Stimulated activated CD4-positive, alpha-beta T cell treated with anti-CD3 and anti-CD28 coated beads, Interleukin-2, amount 100 ng/mL, for 48 hours (primary cell): ENCODE measurements around the gene SMC3.
"Not testable (repeated sequence)": the region's sequence is repeated elsewhere in the genome, so short reads cannot be mapped to it uniquely, and the experiment has no call there.

Experiments used
- DNase-seq, 2 donors: peaks; one replicate each; pipeline ENCODE4 v3.0.0-alpha.2; 2020

The SMC3 gene

DNA sequence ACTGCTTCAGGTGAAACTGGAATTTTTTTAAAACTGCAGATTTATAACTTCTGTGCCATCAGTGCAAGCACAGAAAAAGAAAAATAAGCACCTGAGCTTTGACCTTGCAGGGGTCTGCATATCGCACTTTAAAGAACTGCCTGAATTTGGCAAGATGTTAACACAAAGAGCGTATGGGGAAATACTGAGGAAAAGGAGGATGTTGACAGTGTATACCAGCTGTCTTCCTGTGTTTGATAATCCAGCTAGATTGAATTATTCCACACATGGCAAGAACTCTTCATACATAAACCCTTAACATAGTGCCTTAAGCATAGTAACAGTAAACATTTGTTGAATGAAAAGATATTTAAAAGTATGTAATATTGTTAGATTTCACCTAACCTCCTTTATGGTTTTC is 30.0 kb downstream of the SMC3 start:
- DNase-seq: no peak

DNA sequence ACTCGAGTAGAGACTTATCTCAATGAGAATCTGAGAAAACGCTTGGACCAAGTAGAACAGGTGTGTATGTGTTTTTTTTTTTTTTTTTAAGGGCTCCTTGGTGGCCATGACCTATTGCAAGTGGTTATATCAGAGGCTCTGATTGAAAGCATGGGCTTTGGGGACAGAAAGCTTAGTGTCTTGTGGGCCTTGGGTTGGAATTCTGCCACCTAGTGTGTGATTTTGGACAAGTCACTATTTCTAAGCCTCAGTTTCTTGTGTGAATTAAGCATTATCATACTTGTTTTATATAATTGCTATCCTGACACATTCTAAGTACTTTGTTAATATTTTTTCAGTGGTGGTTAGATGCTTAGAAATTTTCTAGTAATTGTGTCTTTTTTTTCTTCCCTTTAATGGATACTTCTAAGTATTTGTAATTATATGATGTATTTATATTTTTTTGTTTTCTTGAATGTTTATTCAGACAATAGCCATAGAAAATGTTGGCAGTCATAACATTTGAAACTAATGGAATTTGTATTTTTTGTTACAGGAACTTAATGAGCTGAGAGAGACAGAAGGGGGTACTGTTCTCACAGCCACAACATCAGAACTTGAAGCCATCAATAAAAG is 33.1 kb downstream of the SMC3 start:
- DNase-seq: no peak

DNA sequence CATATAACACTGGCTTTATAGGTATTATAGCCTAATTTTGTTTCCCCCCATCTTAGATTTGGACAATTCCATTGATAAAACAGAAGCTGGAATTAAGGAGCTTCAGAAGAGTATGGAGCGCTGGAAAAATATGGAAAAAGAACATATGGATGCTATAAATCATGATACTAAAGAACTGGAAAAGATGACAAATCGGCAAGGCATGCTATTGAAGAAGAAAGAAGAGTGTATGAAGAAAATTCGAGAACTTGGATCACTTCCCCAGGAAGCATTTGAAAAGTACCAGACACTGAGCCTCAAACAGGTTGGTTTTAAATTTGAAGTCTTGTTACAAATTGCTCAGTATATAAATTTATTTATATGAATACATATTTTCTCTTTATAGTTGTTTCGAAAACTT is 34.1 kb downstream of the SMC3 start:
- no peak for DNase-seq

DNA sequence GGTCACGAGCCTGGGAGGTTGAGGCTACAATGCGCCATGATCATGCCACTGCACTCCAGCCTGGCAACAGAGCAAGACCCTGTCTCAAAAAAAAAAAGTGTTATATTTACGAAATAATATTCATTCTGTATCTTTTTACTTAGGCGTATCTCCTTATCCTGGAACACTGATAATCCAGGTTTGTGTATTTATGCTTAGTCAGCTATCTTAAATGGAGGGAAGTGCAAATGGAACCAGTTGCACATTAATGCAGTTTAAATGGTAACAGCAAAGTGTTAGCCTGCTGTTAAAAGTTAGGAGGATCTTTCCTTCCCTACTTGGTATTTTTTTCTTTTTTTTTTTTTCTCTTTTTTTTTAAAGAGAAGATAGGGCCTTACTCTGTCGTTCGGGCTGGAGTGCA is 40.6 kb downstream of the SMC3 start:
- DNase-seq: no peak

DNA sequence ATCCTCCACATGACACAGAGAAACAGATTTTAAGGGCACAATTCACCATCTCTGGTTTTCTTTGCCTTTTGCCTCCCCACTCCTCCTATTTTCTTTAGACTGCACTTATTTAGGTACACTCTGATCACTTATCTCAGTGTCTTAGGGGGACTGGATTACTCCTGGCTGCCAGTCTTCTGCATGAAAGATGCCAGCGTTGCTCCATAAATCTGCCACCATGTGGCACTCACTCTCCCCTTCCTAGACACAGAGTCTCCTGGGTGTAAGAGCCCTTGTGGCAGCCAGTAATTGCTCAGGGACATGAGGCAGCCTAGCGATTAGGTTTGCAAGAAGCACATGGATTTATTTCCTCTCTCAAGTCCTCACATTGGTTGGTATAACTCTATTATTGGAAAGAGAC is 42.1 kb downstream of the SMC3 start:
- DNase-seq: no peak

DNA sequence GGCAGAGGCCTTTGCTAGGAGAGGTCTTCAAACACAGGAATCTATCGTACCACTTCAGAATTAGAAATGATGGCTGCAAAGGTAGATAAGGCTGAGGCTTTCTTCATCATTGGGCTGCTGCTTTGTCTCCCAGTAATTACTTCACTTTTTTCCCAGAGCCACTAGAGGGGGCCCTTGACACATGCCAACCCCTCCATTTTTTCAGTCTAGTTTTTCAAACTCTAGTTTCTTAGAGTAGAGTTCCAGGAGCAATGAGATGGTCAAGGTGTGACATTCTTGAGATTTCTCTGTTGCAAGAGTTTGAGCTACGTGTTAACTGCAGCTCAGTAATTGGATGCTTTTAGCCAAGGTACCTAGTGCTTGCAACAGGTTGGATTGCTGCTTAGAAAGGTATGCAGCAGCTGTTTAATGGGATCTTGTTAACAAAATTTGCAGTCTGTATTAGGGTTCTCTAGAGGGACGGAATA is 42.8 kb downstream of the SMC3 start:
- DNase-seq: peak; percentile 51 to 52

DNA sequence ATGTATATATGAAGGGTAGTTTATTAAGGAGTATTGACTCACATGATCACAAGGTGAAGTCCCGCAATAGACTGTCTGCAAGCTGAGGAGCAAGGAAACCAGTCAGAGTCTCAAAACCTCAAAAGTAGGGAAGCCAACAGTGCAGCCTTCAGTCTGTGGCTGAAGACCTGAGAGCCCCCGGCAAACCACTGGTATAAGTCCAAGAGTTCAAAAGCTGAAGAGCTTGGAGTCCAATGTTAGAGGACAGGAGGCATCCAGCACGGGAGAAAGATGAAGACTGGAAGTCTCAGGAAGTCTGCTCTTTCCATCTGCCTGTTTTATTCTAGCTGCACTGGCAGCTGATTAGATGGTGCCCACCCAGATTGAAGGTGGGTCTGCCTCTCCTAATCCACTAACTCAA is 43.3 kb downstream of the SMC3 start:
- not testable (repeated sequence) for DNase-seq

DNA sequence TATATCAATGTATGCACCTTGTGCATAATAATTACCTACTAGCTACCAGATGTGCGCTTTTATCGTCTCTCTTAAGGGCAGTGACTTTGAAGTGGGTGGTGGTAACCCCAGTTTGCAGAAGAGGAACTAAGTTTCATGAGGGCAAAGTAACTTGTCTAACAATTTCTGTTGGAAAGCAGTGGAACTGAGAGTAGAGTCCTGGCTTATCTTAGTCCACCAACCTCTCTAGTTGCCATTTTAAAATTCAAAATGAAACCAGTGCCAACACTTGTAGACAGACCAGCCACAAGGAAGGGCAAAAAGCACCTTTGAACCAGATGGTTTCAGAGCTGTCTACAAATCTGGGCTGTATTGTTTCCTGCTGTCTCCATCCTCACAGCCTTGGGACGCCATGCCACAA is 44.6 kb downstream of the SMC3 start:
- DNase-seq: no peak

DNA sequence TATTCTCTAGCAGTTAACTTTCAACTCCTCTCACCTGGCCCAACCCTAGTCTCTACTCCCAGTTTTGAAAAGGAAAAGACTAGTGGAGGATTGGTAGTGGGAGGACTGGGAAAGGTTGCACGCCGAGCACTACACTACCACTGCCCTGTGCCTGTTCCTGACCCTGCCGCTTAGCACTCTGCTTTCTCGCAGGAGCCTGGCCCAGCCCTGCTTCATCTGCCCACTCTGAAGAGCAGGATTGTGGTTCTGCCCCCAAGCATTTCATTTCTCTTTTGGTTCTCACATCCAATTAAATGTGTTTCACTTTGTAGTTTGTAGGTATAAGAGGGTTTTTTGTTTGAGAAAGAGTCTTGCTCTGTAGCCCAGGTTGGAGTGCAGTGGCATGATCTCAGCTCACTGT is 45.1 kb downstream of the SMC3 start:
- DNase-seq: no peak

DNA sequence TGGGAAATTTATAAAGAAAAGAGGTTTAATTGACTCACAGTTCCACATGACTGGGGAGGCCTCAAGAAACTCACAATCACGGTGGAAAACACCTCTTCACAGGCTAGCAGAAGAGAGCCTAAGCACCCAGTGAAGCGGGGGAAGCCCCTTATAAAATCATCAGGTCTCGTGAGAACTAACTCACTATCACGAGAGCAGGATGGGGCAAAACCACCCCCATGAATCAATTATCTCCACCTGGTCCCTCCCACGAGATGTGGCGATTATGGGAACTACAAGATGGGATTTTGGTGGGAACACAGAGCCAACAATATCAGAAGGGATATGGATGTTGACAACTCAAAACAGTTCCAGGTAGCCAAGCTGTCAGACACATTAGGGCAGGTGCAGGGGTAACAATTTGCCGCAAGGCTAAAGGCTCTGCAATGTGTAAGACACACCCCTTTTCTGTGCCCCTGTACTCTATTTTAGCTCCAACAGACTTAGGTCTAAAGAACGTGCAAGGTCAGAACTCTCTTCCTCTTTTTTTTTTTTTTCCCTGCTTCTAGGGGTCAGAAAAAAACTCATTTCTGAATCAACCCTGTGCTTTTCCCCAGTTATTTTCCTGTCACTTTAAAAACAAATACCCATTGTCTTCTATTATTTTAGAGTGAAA is 46.0 kb downstream of the SMC3 start:
- no peak for DNase-seq

DNA sequence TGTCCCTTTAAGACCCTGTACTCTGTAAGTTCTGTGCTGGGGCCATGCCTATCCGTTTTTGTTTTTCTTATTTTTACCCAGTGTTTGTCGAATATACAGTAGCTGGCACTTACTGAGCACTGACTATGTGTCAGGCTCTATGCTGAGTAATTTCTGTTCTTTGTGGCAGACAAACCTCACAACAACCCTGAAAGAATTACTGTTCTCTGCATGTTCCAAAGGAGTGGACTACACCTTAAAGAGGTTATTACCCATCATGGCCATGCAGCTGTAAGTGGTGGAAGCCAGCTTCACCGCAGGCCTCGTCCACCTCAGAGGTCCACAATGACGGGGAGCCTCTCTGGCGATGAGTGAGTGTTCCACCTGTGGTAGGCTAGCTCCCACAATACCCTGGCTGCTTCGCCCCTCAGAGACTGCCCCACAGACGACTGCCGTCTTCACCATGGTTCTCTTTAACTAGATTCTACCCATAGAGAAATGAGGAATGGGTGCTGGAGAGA is 46.6 kb downstream of the SMC3 start:
- DNase-seq: no peak

DNA sequence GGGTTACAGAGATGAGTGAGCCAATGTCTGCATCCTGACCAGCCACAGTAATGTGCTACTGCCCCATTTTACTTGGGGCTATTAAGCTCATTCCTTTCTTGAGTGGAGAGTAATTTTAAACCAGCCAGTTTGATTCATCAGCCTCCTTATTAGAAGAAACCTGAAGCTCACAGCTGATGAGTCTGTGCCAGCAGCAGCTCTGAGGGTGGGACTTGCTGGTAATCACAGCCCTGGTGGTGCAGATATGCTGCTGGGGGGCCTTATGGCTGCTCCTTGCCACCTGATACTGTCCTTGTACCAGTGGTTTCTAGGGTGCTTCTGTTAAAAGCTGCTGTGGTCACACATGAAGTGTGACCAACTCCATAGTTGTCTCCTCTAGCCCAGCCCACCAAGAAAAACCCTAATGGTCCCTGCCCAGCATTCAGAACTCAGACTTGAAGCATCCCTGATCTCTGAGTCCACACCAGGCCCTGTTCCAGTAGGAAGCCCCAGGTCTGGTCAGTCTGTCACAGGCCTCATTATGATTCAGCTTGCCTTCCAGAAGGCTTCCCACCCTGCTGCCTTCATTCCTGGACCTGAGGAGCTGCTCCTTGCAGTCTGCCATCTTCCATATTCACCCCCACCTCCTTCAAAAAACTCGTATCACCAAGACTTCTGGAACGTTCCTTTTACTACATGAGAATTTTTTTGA is 47.7 kb downstream of the SMC3 start:
- no peak for DNase-seq

DNA sequence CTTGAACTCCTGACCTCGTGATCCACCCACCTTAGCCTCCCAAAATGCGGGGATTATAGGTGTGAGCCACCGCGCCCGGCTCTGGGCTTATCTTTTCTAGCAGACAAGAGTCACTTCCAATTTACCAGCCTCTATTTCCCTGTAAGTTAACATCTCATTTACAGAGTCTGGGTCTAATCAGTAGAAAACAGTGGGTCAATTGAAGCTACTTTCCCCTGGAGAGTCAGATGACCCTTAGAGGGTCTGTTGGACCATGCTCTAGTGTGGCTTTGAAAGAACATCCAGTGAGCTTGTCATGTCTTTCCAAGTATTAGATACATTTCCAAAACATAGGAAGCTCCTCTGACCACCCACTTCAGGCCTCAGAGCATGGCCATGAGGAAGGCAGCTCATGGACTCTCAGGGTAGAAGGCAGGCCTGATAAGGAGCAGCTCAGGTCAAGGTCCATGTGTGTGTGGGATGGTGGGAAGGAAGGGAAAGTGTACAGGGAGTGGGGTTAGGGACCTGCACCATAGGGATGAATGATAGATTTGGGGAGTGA is 49.1 kb downstream of the SMC3 start:
- no peak for DNase-seq

DNA sequence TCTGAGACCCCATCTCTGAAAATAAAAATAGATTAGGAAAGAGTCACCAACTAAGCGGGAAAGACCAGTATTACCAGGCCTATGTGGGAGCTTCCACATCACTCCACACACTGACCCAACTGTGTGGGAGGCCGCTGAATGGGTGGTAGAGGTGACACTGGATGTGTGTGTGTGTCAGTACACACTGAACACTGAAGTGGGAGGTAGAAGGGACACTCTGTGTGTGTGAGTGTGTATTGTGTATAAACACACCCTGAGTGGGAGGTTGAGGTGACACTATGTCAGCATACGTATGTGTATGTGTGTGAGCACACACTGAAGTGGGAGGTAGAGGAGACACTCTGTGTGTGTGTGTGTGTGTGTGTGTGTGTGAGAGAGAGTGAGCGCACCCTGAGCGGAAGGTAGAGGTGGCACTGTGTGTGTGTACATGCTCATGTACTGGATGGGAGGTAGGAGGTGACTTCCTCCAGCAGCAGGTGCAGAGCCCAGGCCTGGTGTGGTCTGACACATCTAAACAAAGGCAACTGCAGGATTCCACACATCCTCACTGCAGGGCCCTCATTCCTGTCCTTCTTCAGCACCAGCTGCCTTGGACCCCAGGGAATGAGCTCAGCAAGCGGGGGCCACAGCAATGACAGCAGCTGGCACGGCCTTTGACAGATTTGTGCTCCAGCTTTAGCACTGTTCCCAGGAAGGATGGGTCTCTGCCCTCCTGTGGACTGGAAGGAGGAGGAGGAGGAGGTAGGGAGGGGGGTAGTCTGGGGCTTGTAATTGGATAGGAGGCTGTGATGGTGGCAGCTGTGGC is 50.1 kb downstream of the SMC3 start:
- no peak for DNase-seq

DNA sequence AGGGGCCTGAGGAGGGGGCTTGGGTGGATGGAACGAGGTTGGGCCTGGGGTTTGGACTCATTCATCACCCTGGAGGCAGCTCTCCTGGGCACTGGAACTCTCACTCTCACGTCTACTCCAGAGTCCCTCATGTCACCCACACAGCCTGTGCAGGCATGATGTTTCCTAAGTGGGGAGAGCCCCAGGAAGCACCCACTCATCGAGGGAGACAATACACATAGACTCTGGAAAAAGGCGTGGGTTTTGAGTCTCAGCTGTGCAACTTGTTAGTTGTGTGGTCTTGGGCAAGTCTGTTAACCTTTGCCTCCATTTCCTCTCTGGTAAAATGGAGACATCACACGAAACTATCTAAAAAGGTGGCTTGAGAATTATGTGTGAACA is 50.7 kb downstream of the SMC3 start:
- no peak for DNase-seq

DNA sequence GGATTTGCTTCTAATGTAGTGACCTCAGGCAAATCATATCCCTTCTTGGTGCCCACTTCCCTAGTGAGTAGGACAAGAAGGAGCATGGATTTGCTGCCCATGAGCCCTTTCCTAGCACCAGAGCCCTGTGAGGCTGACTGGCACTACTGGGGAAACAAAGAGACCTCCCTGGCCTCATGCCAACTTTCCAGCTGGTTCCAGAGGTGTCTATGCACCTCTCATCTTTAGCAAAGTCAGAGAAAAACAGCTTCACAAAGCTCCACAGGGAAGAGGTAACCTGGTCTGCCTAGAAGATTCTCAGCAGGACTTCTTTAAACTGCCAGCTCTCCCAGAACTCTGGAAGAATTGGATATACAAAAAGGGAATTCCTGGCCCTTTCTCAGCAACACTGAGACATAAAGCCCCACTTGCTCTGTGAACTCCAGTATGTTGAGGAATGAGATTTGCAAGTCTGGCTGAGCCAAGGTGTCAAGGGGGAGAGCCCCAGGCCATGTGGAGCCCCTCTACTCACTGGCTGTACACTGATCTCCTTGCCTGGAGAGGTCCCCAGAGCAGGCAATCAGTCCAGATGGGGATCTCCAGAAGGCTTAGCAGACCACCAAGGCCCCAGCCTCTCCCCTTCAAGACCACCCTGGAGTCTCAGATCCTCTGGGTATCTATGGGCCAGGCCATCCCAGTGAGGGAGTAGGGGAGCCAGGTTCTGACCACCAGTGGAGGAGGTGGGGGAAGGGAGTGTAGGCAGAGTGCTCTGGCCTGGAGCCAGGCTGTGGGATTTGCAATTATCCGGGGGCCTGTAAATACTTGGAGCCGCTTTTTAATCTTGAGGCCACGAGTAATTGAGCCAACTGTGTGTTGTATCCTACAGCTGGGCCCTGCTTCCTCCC is 52.3 kb downstream of the SMC3 start:
- no peak for DNase-seq

DNA sequence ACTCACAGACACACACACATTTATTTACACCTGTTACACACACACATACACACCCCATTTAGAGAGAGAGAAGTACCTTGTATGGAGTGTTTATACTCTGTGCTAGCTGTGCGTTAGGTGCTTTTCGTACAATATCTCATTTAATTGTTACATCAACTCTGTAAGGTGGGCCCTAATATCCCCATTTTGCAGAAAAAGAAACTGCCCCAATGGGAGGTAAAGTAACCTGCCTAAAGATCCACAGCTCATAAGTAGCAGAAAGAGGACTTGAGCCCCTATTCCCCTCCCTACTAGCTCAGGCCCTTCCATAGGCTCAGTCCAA is 52.9 kb downstream of the SMC3 start:
- no peak for DNase-seq

DNA sequence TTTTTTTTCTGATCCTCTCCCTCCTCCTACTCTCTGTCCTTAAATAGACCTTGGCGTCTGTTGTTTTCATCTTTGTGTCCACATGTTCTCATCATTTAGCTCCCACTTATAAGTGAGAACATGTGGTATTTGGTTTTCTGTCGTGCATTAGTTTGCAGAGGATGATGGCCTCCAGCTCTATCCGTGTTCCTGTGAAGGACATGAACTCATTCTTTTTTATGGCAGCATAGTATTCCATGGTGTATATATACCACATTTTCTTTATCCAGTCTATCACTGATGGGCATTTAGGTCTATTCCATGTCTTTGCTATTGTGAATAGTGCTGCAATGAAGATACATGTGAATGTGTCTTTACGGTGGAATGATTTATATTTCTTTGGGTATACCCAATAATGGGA is 55.8 kb downstream of the SMC3 start:
- not testable (repeated sequence) for DNase-seq

DNA sequence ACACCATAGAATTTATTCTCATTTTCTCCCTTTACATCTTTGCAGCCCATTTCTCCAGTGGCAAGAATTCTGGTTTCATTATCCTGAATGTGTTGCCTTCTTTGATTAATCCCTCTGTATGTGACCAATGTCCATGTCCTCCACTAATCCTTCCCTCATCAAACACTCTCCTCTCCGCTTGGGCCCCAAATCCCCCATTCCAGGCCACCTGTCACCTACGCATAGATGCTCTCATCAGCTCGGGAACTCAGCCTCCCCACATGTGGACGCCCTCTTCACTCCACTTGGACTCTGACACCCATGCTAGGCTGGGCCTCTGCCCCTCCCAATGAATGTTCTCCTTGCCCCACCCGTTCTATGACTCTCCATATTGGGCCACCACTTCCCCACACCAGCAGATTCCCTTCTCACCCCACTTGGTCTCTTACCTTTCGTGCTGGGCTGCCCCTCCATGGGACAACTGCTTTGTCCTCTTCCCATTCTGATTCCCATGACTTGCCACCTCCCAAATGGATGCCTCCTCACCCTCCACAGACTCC is 57.9 kb downstream of the SMC3 start:
- no peak for DNase-seq

DNA sequence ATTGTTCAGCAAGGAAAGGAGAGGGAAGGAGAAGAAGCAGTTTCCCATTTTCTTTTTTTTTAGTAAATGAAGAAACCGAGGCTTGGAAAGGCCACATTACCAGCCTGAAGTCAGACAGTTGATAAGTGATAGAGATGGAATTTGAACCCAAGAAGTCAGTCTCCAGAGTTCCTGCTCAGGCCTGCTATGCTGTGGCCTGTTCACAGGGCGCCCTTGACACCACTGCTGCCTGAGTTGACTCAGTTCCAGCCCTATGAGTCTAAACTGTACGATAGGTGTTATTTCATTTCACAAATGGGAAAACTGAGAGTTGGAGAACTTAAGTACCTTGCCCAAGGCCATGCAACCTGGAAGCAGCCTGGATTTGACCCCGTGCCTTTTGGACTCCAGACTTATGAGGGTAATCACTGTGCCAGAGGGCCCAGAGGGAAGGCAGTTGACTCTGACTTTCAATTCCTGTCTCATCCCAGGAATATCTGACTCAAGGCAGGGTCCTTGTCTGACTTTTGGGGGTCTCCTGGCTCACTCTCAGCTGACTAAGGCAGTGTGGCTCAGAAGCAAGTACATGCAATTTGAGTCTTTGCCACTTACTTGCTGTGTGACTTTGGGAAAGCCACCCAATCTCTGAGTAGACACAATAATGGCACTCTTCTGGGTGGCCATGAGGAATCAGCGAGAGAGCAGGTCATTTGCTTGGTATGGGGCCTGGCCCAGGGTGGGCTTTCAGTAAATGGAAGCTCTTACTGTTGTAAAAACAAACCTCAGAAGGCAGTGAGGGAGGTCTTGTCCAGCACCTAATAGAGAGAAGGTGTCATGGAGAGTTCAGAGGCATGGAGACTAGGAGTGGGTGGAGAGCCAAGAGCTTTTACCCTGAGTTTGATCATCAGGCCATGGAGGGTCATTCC is 58.7 kb downstream of the SMC3 start:
- DNase-seq: no peak

DNA sequence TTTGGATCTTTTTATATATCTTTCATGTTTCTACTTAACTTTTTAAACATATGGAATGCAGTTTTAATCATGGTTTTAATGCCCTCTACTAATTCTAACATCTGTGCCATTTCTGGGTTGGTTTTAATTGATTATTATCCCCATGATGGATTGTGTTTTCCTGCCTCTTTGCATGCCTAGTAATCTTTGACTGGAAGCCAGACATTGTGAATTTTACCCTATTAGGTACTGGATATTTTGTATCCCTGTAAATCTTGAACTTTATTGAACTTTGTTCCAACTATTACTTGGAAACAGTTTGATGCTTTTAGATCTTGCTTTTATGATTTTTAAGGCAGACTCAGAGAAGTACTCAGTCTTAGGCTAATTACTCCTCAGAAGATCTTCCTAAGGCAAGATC is 60.7 kb downstream of the SMC3 start:
- no peak for DNase-seq
